Stimulated activated naive B cell treated with anti-CD40 and anti-IgM and Interleukin-4, amounts not matched to agents 10 μg/mL and 1 μg/mL and 100 μg/mL, for 72 hours (primary cell): Measurements from ENCODE around the gene CADPS2.
"Not testable (repeated sequence)": the region's sequence is repeated elsewhere in the genome, so short reads cannot be mapped to it uniquely, and the experiment has no call there.

ENCODE experiments used
- ATAC-seq, 2 donors: fragments of 150-1000 bp; cut with Tn5 transposase; replicated peaks; 2 replicates each; pipeline ENCODE4 v1.10.0; 2021; ENCODE audit warnings: moderate library complexity in 1 of 2
- DNase-seq: peaks from one replicate; pipeline ENCODE4 v3.0.0; 2021
- H3K27ac Mint-ChIP-seq: one replicate; pipeline ENCODE4 v1.8.0; 2022; ENCODE audit warnings: mild to moderate bottlenecking, mixed read lengths
- H3K27me3 Mint-ChIP-seq, 2 donors: one replicate each; pipeline ENCODE4 v1.8.0; 2022; ENCODE audit warnings: mixed read lengths in 2 of 2
- H3K36me3 Mint-ChIP-seq, 2 donors: one replicate each; pipeline ENCODE4 v1.8.0; 2022; ENCODE audit warnings: mixed read lengths in 2 of 2, mild to moderate bottlenecking in 1 of 2
- H3K4me1 Mint-ChIP-seq, 2 donors: one replicate each; pipeline ENCODE4 v1.8.0; 2022; ENCODE audit warnings: mixed read lengths in 2 of 2, mild to moderate bottlenecking in 1 of 2
- H3K4me3 Mint-ChIP-seq, 2 donors: one replicate each; pipeline ENCODE4 v1.8.0; 2022; ENCODE audit warnings: mild to moderate bottlenecking in 2 of 2, mixed read lengths in 2 of 2, moderate library complexity in 1 of 2
- H3K9me3 Mint-ChIP-seq, 2 donors: one replicate each; pipeline ENCODE4 v1.8.0; 2022; ENCODE audit warnings: mixed read lengths in 2 of 2, mild to moderate bottlenecking in 1 of 2

The CADPS2 gene

GRCh38 chr7:122675011-122675410 is 211.2 kb downstream of the CADPS2 start:
- Mint-ChIP-seq H3K27ac (no peak overlapping the region), H3K9me3 (peaks cover 0 to 8% of the 10 kb centered on the region in 2 donors), H3K36me3 (no peaks in the 10 kb centered on the region), H3K27me3 (no peaks in the 10 kb centered on the region), H3K4me1 (no peaks in the 10 kb centered on the region), H3K4me3 (no peak overlapping the region)
- ATAC-seq (no peak), DNase-seq (no peak)

- DNase-seq: no peak
- Mint-ChIP-seq H3K36me3 (no peaks in the 10 kb centered on the region), H3K27me3 (no peaks in the 10 kb centered on the region), H3K4me3 (no peak overlapping the region), H3K9me3 (peaks cover 0 to 7% of the 10 kb centered on the region in 2 donors), H3K27ac (no peak overlapping the region), H3K4me1 (no peaks in the 10 kb centered on the region)
- ATAC-seq: no peak
Observed at GRCh38 chr7:122674502-122674901, 211.8 kb downstream of the CADPS2 start.

GRCh38 chr7:122673951-122674350 is 212.3 kb downstream of the CADPS2 start:
- H3K9me3 Mint-ChIP-seq: peaks cover 0 to 6% of the 10 kb centered on the region in 2 donors
- no peak for ATAC-seq

GRCh38 chr7:122672536-122672935 is 213.7 kb downstream of the CADPS2 start:
- peaks cover under 1 to 3% of the 10 kb centered on the region in 2 donors for H3K9me3 Mint-ChIP-seq
- H3K27me3 Mint-ChIP-seq: no peaks in the 10 kb centered on the region
- ATAC-seq (no peak), DNase-seq (no peak)
- no peak overlapping the region for H3K4me3 Mint-ChIP-seq
- H3K4me1 Mint-ChIP-seq: no peaks in the 10 kb centered on the region
- H3K27ac Mint-ChIP-seq: no peak overlapping the region
- no peaks in the 10 kb centered on the region for H3K36me3 Mint-ChIP-seq

More at GRCh38 chr7:122673951-122674350, 212.3 kb downstream of the CADPS2 start:
- H3K27me3 Mint-ChIP-seq: no peaks in the 10 kb centered on the region
- H3K4me3 Mint-ChIP-seq: no peak overlapping the region
- H3K4me1 Mint-ChIP-seq: no peaks in the 10 kb centered on the region
- no peaks in the 10 kb centered on the region for H3K36me3 Mint-ChIP-seq
- no peak for DNase-seq
- no peak overlapping the region for H3K27ac Mint-ChIP-seq

- no peak for DNase-seq
- Mint-ChIP-seq H3K9me3 (peaks cover 0 to 8% of the 10 kb centered on the region in 2 donors), H3K4me1 (no peaks in the 10 kb centered on the region), H3K27me3 (no peaks in the 10 kb centered on the region), H3K36me3 (no peaks in the 10 kb centered on the region), H3K27ac (no peak overlapping the region), H3K4me3 (no peak overlapping the region)
- no peak for ATAC-seq
Observed at GRCh38 chr7:122663733-122664132, 222.5 kb downstream of the CADPS2 start.

GRCh38 chr7:122658856-122659255 is 227.4 kb downstream of the CADPS2 start:
- no peak for DNase-seq
- H3K27me3 Mint-ChIP-seq: no peaks in the 10 kb centered on the region
- H3K4me3 Mint-ChIP-seq: no peak overlapping the region
- ATAC-seq: no peak
- no peaks in the 10 kb centered on the region for H3K36me3 Mint-ChIP-seq
- H3K9me3 Mint-ChIP-seq: peaks cover 2 to 9% of the 10 kb centered on the region in 2 donors
- no peaks in the 10 kb centered on the region for H3K4me1 Mint-ChIP-seq
- no peak overlapping the region for H3K27ac Mint-ChIP-seq

- Mint-ChIP-seq H3K4me1 (no peaks in the 10 kb centered on the region), H3K4me3 (no peak overlapping the region), H3K27me3 (no peaks in the 10 kb centered on the region)
Observed at GRCh38 chr7:122653685-122654084, 232.6 kb downstream of the CADPS2 start.

GRCh38 chr7:122652876-122653275 is 233.4 kb downstream of the CADPS2 start:
- Mint-ChIP-seq H3K9me3 (peaks cover 2 to 4% of the 10 kb centered on the region in 2 donors), H3K36me3 (no peaks in the 10 kb centered on the region), H3K27me3 (no peaks in the 10 kb centered on the region), H3K27ac (no peak overlapping the region), H3K4me3 (no peak overlapping the region), H3K4me1 (no peaks in the 10 kb centered on the region)
- no peak for DNase-seq
- no peak for ATAC-seq

More at GRCh38 chr7:122653685-122654084, 232.6 kb downstream of the CADPS2 start:
- ATAC-seq (no peak), DNase-seq (no peak)
- peaks cover 2 to 4% of the 10 kb centered on the region in 2 donors for H3K9me3 Mint-ChIP-seq
- H3K27ac Mint-ChIP-seq: no peak overlapping the region
- H3K36me3 Mint-ChIP-seq: no peaks in the 10 kb centered on the region

GRCh38 chr7:122651451-122651850 is 234.8 kb downstream of the CADPS2 start:
- DNase-seq (no peak), ATAC-seq (no peak)
- H3K27ac Mint-ChIP-seq: no peak overlapping the region
- peaks cover 0 to under 1% of the 10 kb centered on the region in 2 donors for H3K9me3 Mint-ChIP-seq
- H3K36me3 Mint-ChIP-seq: no peaks in the 10 kb centered on the region
- no peaks in the 10 kb centered on the region for H3K27me3 Mint-ChIP-seq
- H3K4me3 Mint-ChIP-seq: no peak overlapping the region
- no peaks in the 10 kb centered on the region for H3K4me1 Mint-ChIP-seq

- H3K4me1 Mint-ChIP-seq: no peaks in the 10 kb centered on the region
- H3K36me3 Mint-ChIP-seq: no peaks in the 10 kb centered on the region
- H3K27me3 Mint-ChIP-seq: no peaks in the 10 kb centered on the region
- H3K4me3 Mint-ChIP-seq: no peak overlapping the region
- ATAC-seq (no peak), DNase-seq (no peak)
- no peak overlapping the region for H3K27ac Mint-ChIP-seq
- peaks cover 3 to 6% of the 10 kb centered on the region in 2 donors for H3K9me3 Mint-ChIP-seq
Observed at GRCh38 chr7:122643250-122643649, 243.0 kb downstream of the CADPS2 start.

GRCh38 chr7:122638459-122638858 is 247.8 kb downstream of the CADPS2 start:
- no peaks in the 10 kb centered on the region for H3K27me3 Mint-ChIP-seq
- no peak overlapping the region for H3K4me3 Mint-ChIP-seq
- no peaks in the 10 kb centered on the region for H3K4me1 Mint-ChIP-seq
- no peak for ATAC-seq
- H3K9me3 Mint-ChIP-seq: peaks cover 5 to 13% of the 10 kb centered on the region in 2 donors
- H3K36me3 Mint-ChIP-seq: no peaks in the 10 kb centered on the region
- DNase-seq: no peak
- no peak overlapping the region for H3K27ac Mint-ChIP-seq

- no peaks in the 10 kb centered on the region for H3K27me3 Mint-ChIP-seq
- H3K36me3 Mint-ChIP-seq: no peaks in the 10 kb centered on the region
- ATAC-seq: no peak
- no peaks in the 10 kb centered on the region for H3K4me1 Mint-ChIP-seq
- no peak for DNase-seq
- no peak overlapping the region for H3K4me3 Mint-ChIP-seq
- no peak overlapping the region for H3K27ac Mint-ChIP-seq
- peaks cover 5 to 13% of the 10 kb centered on the region in 2 donors for H3K9me3 Mint-ChIP-seq
Observed at GRCh38 chr7:122637784-122638183, 248.5 kb downstream of the CADPS2 start.

GRCh38 chr7:122635481-122635880 is 250.8 kb downstream of the CADPS2 start:
- H3K4me1 Mint-ChIP-seq, H3K27ac Mint-ChIP-seq, H3K27me3 Mint-ChIP-seq, H3K36me3 Mint-ChIP-seq, DNase-seq, H3K4me3 Mint-ChIP-seq, ATAC-seq: not testable (repeated sequence)
- peaks cover 5 to 13% of the 10 kb centered on the region in 2 donors for H3K9me3 Mint-ChIP-seq

- no peaks in the 10 kb centered on the region for H3K4me1 Mint-ChIP-seq
- peaks cover 4 to 6% of the 10 kb centered on the region in 2 donors for H3K9me3 Mint-ChIP-seq
- no peaks in the 10 kb centered on the region for H3K36me3 Mint-ChIP-seq
- DNase-seq (no peak), ATAC-seq (no peak)
- no peaks in the 10 kb centered on the region for H3K27me3 Mint-ChIP-seq
- no peak overlapping the region for H3K4me3 Mint-ChIP-seq
- no peak overlapping the region for H3K27ac Mint-ChIP-seq
Observed at GRCh38 chr7:122633472-122633871, 252.8 kb downstream of the CADPS2 start.

GRCh38 chr7:122632238-122632637 is 254.0 kb downstream of the CADPS2 start:
- H3K4me3 Mint-ChIP-seq: no peak overlapping the region
- DNase-seq: no peak
- H3K9me3 Mint-ChIP-seq: peaks cover 4 to 6% of the 10 kb centered on the region in 2 donors
- no peaks in the 10 kb centered on the region for H3K36me3 Mint-ChIP-seq
- no peak for ATAC-seq
- H3K27me3 Mint-ChIP-seq: no peaks in the 10 kb centered on the region
- H3K27ac Mint-ChIP-seq: no peak overlapping the region
- no peaks in the 10 kb centered on the region for H3K4me1 Mint-ChIP-seq
